ENCODE data around the gene LRIG2.

LRIG2 gene

GRCh38 chr1:113095790-113096455, 22.9 kb downstream of the LRIG2 start:
- POLR2A ChIA-PET = no interaction called here

GRCh38 chr1:113096493-113096892, 23.5 kb downstream of the LRIG2 start:
- CTCF ChIA-PET = interaction anchor here (0.6 to 2.1 kb wide), 2 partner anchors 16 to 24 kb away, joined by 3 to 12 read pairs; partner anchors contain the start of gene LRIG2
- no peak for TF ChIP-seq ZNF157 (tag by site-specific recombination; IDR thresholded peaks at IDR 0.05)
- TF ChIP-seq EGR2 (tag by site-specific recombination; IDR thresholded peaks at IDR 0.05; ENCODE audit: low read depth) = no peak
- no peak overlapping the region for H3K4me3 ChIP-seq (ENCODE audit: low read depth, low read length)
- POLR2A ChIA-PET = no interaction called here
- no peaks in the 10 kb centered on the region for H3K4me1 ChIP-seq (ENCODE audit: control insufficient read depth, insufficient read depth, low read length)
- no peak overlapping the region for H3K27ac ChIP-seq (ENCODE audit: extremely low read depth, low read depth, low read length)
- no peaks in the 10 kb centered on the region for H3K9me3 ChIP-seq (ENCODE audit: control insufficient read depth, insufficient read depth, low read depth, low read length)
- H3K36me3 ChIP-seq (ENCODE audit: control insufficient read depth in 2 of 2, insufficient read depth in 1 of 2, low read length in 2 of 2) = peaks cover 70 to 88% of the 10 kb centered on the region in 2 experiments

More at GRCh38 chr1:113095790-113096455, 22.9 kb downstream of the LRIG2 start:
- no peak for TF ChIP-seq ELK4 (IDR thresholded peaks at IDR 0.05; ENCODE audit: borderline replicate concordance, low read depth, low read length)
- H3K4me1 ChIP-seq (ENCODE audit: control insufficient read depth, insufficient read depth, low read length) = no peaks in the 10 kb centered on the region
- H3K36me3 ChIP-seq (ENCODE audit: control insufficient read depth in 2 of 2, insufficient read depth in 1 of 2, low read length in 2 of 2) = peaks cover 64 to 83% of the 10 kb centered on the region in 2 experiments
- no peak overlapping the region for H3K4me3 ChIP-seq (ENCODE audit: low read depth, low read length)
- CTCF ChIA-PET = interaction anchor here (0.6 to 2.1 kb wide), 3 partner anchors 15 to 23 kb away, joined by 3 to 12 read pairs (median 4); partner anchors contain the start of gene LRIG2
- H3K9me3 ChIP-seq (ENCODE audit: control insufficient read depth, insufficient read depth, low read depth, low read length) = no peaks in the 10 kb centered on the region
- no peak overlapping the region for H3K27ac ChIP-seq (ENCODE audit: extremely low read depth, low read depth, low read length)

GRCh38 chr1:113101588-113101987, 28.6 kb downstream of the LRIG2 start:
- Histone ChIP-seq H3K9me3 (ENCODE audit: control insufficient read depth, insufficient read depth, low read depth, low read length) (no peaks in the 10 kb centered on the region), H3K4me1 (ENCODE audit: control insufficient read depth, insufficient read depth, low read length) (no peaks in the 10 kb centered on the region), H3K36me3 (ENCODE audit: control insufficient read depth in 2 of 2, insufficient read depth in 1 of 2, low read length in 2 of 2) (peaks cover 73 to 88% of the 10 kb centered on the region in 2 experiments), H3K27ac (ENCODE audit: extremely low read depth, low read depth, low read length) (no peak overlapping the region), H3K4me3 (ENCODE audit: low read depth, low read length) (no peak overlapping the region)
- CTCF ChIA-PET = interaction anchor here (1.3 kb wide), 1 partner anchor 29 kb away, joined by 3 read pairs; the partner anchor contains the start of gene LRIG2
- POLR2A ChIA-PET = no interaction called here
- TF ChIP-seq ZBTB8A (tag by site-specific recombination; IDR thresholded peaks at IDR 0.05) (no peak), ZBTB6 (tag by site-specific recombination; IDR thresholded peaks at IDR 0.05) (no peak), KLF8 (tag by site-specific recombination; IDR thresholded peaks at IDR 0.05) (no peak), ZSCAN18 (tag by site-specific recombination; IDR thresholded peaks at IDR 0.05) (no peak), ZNF24 (tag by site-specific recombination; IDR thresholded peaks at IDR 0.05) (no peak), PBX3 (CRISPR knock-in tag; IDR thresholded peaks at IDR 0.05) (no peak), ZNF184 (tag by site-specific recombination; IDR thresholded peaks at IDR 0.05) (no peak), ZNF747 (tag by site-specific recombination; IDR thresholded peaks at IDR 0.05) (no peak), ZNF837 (tag by site-specific recombination; IDR thresholded peaks at IDR 0.05) (no peak), REST (tag by site-specific recombination; IDR thresholded peaks at IDR 0.05) (no peak), IKZF3 (tag by site-specific recombination; IDR thresholded peaks at IDR 0.05) (no peak), ZSCAN23 (tag by site-specific recombination; IDR thresholded peaks at IDR 0.05) (no peak), ZFP41 (tag by site-specific recombination; IDR thresholded peaks at IDR 0.05; ENCODE audit: borderline replicate concordance) (no peak), ZNF280C (tag by site-specific recombination; IDR thresholded peaks at IDR 0.05) (no peak)

Data from HEK293 (cell line).